SK-N-MC (cell line): Measurements from ENCODE around the gene SMC1B.

ENCODE experiments used
- EZH2 ChIP-seq: fragments of 200-600 bp; sonication (generic); IDR thresholded peaks from one replicate; pipeline ENCODE4 v1.6.1; 2017; ENCODE audit warnings: antibody characterized with exemption
- POLR2AphosphoS5 ChIP-seq: IDR thresholded peaks from 2 replicates; pipeline ENCODE4 v1.6.1; 2012; ENCODE audit warnings: mild to moderate bottlenecking, low read depth, low read length, borderline replicate concordance

DNA sequence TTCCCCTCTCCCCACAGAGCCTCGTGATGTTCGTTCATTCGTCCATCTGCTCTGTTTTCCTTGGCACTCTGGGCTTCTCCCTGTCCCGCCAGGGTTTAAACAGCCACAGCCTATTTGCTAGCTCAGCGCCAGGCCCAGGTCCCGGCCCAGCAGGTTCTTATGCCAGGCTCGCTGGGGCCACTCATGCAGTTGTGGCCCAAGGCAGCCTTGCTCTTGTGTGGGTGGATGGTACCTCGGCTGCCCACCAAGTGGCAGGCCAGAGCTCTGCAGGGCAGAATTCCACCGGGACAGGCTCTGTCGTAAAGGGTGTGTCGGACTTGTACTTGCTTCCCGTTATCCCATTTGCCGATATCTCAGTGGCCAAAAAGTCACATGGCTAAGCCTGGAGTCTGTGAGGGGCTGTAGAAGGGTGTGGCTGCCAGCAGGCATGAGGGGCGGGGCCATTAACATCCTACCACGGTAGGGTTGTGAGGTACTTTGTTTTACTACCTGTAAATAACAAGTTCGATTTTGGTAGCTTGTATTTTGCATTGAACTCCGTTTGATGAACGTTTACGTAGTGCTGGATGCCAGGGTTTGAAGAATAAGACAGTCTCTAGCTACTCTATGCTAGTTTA is 95.7 kb downstream of the SMC1B start:
- no peak for TF ChIP-seq EZH2
- no peak for TF ChIP-seq POLR2AphosphoS5
